Measurements from ENCODE around the gene ZNF236. TPM values are rescaled to one million over a fixed set of nuclear protein-coding genes. Genes with fewer than 3 reads are reported as not detected.

The ZNF236 gene
- total and polyA plus RNA-seq, 4 donors = 0.83 to 8.2 (median 5.0) TPM

- TF ChIP-seq HNF4A (conservative IDR thresholded peaks at IDR 0.05) (peak; percentile 53 to 73), MAX (IDR thresholded peaks at IDR 0.05) (peak; percentile 88), RXRA (IDR thresholded peaks at IDR 0.05) (peak; percentile 79 to 93), ATF3 (IDR thresholded peaks at IDR 0.05) (no peak), EGR1 (IDR thresholded peaks at IDR 0.05; ENCODE audit: low read depth in 2 of 2) (peak in 1 of 2 donors; percentile 54), YY1 (IDR thresholded peaks at IDR 0.05) (peak; percentile 72), FOXA2 (IDR thresholded peaks at IDR 0.05) (peak; percentile 58), REST (IDR thresholded peaks at IDR 0.05) (peak; percentile 66), FOXA1 (IDR thresholded peaks at IDR 0.05) (peak; percentile 37), SP1 (IDR thresholded peaks at IDR 0.05) (peak; percentile 82), HNF4G (IDR thresholded peaks at IDR 0.05) (no peak), JUND (IDR thresholded peaks at IDR 0.05) (peak in 1 of 2 donors; percentile 41), NR2F2 (IDR thresholded peaks at IDR 0.05) (no peak), ZBTB33 (IDR thresholded peaks at IDR 0.05) (no peak), TAF1 (conservative IDR thresholded peaks at IDR 0.05) (no peak), RAD21 (IDR thresholded peaks at IDR 0.05) (peak in 1 of 2 donors; percentile 22), GABPA (IDR thresholded peaks at IDR 0.05 in 1 of 2, conservative IDR thresholded peaks at IDR 0.05 in 1 of 2) (no peak), CTCF (IDR thresholded peaks at IDR 0.05; ENCODE audit: low read depth, low read length, missing input control) (no peak)
- H3K36me3 ChIP-seq (ENCODE audit: control insufficient read depth in 4 of 4, insufficient read depth in 3 of 4, low read depth in 1 of 4, low read length in 3 of 4) = peaks cover 2 to 6% (median 4%) of the 10 kb centered on the region in 4 donors
- peak overlapping the region; percentile 69 to 85 for H3K27ac ChIP-seq (ENCODE audit: low read depth in 1 of 2, low read length in 2 of 2)
Measured at GRCh38 chr18:76955524-76956170, 133.3 kb downstream of the ZNF236 start.

More at GRCh38 chr18:76955524-76956170, 133.3 kb downstream of the ZNF236 start:
- Histone ChIP-seq H3K9me3 (ENCODE audit: control insufficient read depth in 4 of 4, low read length in 3 of 4) (no peaks in the 10 kb centered on the region), H3K4me3 (ENCODE audit: low read depth in 1 of 3, low read length in 3 of 3) (no peak overlapping the region), H3K27me3 (ENCODE audit: control insufficient read depth in 4 of 4, insufficient read depth in 4 of 4, low read length in 3 of 4) (no peaks in the 10 kb centered on the region), H3K4me1 (ENCODE audit: control insufficient read depth in 4 of 4, insufficient read depth in 4 of 4, low read length in 3 of 4) (peaks cover 6 to 55% (median 45%) of the 10 kb centered on the region in 4 donors), H3K9ac (ENCODE audit: low read depth in 1 of 2, low read length in 2 of 2) (no peak overlapping the region)
- WGBS = 42% methylated on average over 28 of the region's 28 CpGs
- no peak for DNase-seq (ENCODE audit: low spot score)

All from liver (tissue), 9 donors.